PC-9 (cell line): ENCODE measurements around the gene ETF1. TPM values are rescaled to one million over a fixed set of nuclear protein-coding genes. Genes with fewer than 3 reads are reported as not detected.

ENCODE experiments used
- BruUV-seq: library from RNA; stranded (reverse); fragments of 400-500 nt; replicated peaks from 2 replicates; lab custom pipeline; 2021; lab: Mats Ljungman, UMichigan
- CTCF ChIA-PET: fragments of 300-600 bp; sonication (Branson Sonifier 250); formaldehyde crosslinking; loops from one replicate; lab custom pipeline; 2022; ENCODE audit warnings: antibody characterized with exemption; lab: Charles Lee
- POLR2A ChIA-PET: fragments of 300-600 bp; sonication (Branson Sonifier 250); formaldehyde crosslinking; loops from one replicate; lab custom pipeline; 2022; ENCODE audit warnings: antibody characterized with exemption; ENCODE audit not compliant: unreplicated experiment; lab: Charles Lee
- DNase-seq, 2 experiments: peaks; one replicate each; pipeline versions ENCODE4 v3.0.0 to v3.0.0-alpha.2; 2015 to 2022; ENCODE audit warnings: mixed read lengths in 1 of 2
- H2AFZ ChIP-seq: fragments of 200-600 bp; sonication (generic); 2 replicates; pipeline ENCODE4 v1.8.1; 2017; ENCODE audit warnings: antibody characterized with exemption
- H3F3A ChIP-seq: fragments of 200-600 bp; sonication (generic); 2 replicates; pipeline ENCODE4 v1.8.1; 2017; ENCODE audit warnings: antibody characterized with exemption, mild to moderate bottlenecking, low read depth; ENCODE audit not compliant: insufficient read depth
- H3K27ac ChIP-seq: fragments of 200-600 bp; sonication (generic); 2 replicates; pipeline ENCODE4 v1.6.1; 2016; ENCODE audit warnings: mixed run types
- H3K27me3 ChIP-seq: fragments of 200-600 bp; sonication (generic); 2 replicates; pipeline ENCODE4 v1.6.1; 2016; ENCODE audit warnings: low read depth, mixed run types; ENCODE audit not compliant: insufficient read depth
- H3K36me3 ChIP-seq: fragments of 200-600 bp; sonication (generic); 2 replicates; pipeline ENCODE4 v1.6.1; 2016; ENCODE audit warnings: low read depth, mixed run types
- H3K4me1 ChIP-seq: fragments of 200-600 bp; sonication (generic); replicated peaks from 2 replicates; pipeline ENCODE4 v1.6.1; 2016; ENCODE audit warnings: mixed run types; ENCODE audit not compliant: insufficient read depth
- H3K4me2 ChIP-seq: fragments of 200-600 bp; sonication (generic); 2 replicates; pipeline ENCODE4 v1.6.1; 2017; ENCODE audit warnings: mixed run types
- H3K4me3 ChIP-seq: fragments of 200-600 bp; sonication (generic); 2 replicates; pipeline ENCODE4 v1.6.1; 2016; ENCODE audit warnings: mixed run types
- H3K79me2 ChIP-seq: fragments of 200-600 bp; sonication (generic); 2 replicates; pipeline ENCODE4 v1.6.1; 2017; ENCODE audit warnings: low read depth, mixed run types
- H3K9me2 ChIP-seq: fragments of 200-600 bp; sonication (generic); 2 replicates; pipeline ENCODE4 v1.8.1; 2017; ENCODE audit warnings: mild to moderate bottlenecking; ENCODE audit not compliant: insufficient read depth
- H3K9me3 ChIP-seq: fragments of 200-600 bp; sonication (generic); 2 replicates; pipeline ENCODE4 v1.8.1; 2016; ENCODE audit warnings: low read depth; ENCODE audit not compliant: insufficient read depth
- H4K20me1 ChIP-seq: fragments of 200-600 bp; sonication (generic); 2 replicates; pipeline ENCODE4 v1.8.1; 2017; ENCODE audit not compliant: insufficient read depth
- EZH2 ChIP-seq: fragments of 200-600 bp; sonication (generic); IDR thresholded peaks from 2 replicates; pipeline ENCODE4 v1.8.0; 2017; ENCODE audit warnings: antibody characterized with exemption, low read depth
- intact Hi-C: fragments of 100-400 bp; cut with micrococcal nuclease; formaldehyde crosslinking; loops from one replicate; pipeline ENCODE4 v1.10.0; 2022; ENCODE audit not compliant: unreplicated experiment
- total RNA-seq: library from RNA; stranded (reverse); gene quantifications from 2 replicates; pipeline ENCODE4 v1.2.3, GENCODE V29; 2021
- TF ChIP-seq, protein P1 (sequence below): fragments of 200-600 bp; sonication (generic); conservative IDR thresholded peaks from 2 replicates; pipeline ENCODE4 v1.6.1; 2017; ENCODE audit warnings: mixed run types, antibody characterized with exemption, mild to moderate bottlenecking, moderate library complexity

ETF1 gene
- total RNA-seq, 1 experiment from 2014 or later = 84.9 TPM

DNA sequence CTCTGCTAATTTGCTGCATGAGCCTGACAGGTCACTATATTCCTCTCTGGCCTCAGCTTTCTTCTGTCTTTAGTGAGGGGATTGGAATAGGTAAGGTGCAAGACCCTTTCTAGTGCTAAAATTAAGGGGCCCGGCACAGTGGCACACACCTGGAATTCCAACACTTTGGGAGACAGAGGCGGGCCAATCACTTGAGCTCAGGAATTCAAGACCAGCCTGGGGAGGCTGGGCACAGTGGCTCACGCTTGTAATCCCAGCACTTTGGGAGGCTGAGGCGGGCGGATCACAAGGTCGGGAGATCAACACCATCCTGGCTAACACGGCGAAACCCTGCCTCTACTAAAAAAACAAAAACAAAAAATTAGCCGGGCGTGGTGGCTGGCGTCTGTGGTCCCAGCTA, 40.5 kb downstream of the ETF1 start:
- Histone ChIP-seq H2AFZ (no peak overlapping the region), H3K4me2 (no peak overlapping the region), H3K27ac (no peak overlapping the region), H3K27me3 (no peaks in the 10 kb centered on the region), H4K20me1 (peaks cover 14% of the 10 kb centered on the region), H3K9me3 (no peaks in the 10 kb centered on the region), H3K9me2 (no peaks in the 10 kb centered on the region), H3K4me3 (no peak overlapping the region), H3K36me3 (no peaks in the 10 kb centered on the region), H3F3A (peaks cover 29% of the 10 kb centered on the region; the same call in 1 of the 2 replicates), H3K4me1 (no peaks in the 10 kb centered on the region), H3K79me2 (no peaks in the 10 kb centered on the region)
- intact Hi-C loops = loop anchor here (5.0 kb wide), 1 partner anchor 425 kb away; no protein-coding TSS in a partner anchor
- TF ChIP-seq EZH2 = no peak
- TF ChIP-seq, protein P1, sequence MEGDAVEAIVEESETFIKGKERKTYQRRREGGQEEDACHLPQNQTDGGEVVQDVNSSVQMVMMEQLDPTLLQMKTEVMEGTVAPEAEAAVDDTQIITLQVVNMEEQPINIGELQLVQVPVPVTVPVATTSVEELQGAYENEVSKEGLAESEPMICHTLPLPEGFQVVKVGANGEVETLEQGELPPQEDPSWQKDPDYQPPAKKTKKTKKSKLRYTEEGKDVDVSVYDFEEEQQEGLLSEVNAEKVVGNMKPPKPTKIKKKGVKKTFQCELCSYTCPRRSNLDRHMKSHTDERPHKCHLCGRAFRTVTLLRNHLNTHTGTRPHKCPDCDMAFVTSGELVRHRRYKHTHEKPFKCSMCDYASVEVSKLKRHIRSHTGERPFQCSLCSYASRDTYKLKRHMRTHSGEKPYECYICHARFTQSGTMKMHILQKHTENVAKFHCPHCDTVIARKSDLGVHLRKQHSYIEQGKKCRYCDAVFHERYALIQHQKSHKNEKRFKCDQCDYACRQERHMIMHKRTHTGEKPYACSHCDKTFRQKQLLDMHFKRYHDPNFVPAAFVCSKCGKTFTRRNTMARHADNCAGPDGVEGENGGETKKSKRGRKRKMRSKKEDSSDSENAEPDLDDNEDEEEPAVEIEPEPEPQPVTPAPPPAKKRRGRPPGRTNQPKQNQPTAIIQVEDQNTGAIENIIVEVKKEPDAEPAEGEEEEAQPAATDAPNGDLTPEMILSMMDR = no peak
- no TSS peak for BruUV-seq
- ChIA-PET CTCF (interaction anchor here (0.5 to 1.6 kb wide), 10 partner anchors 12 to 745 kb away, joined by 3 to 8 read pairs (median 4); partner anchors contain the start of gene EGR1), POLR2A (interaction anchor here (0.6 kb wide), 2 partner anchors 40 to 56 kb away, joined by 5 to 8 read pairs; no protein-coding TSS in a partner anchor)
- no peak for DNase-seq

DNA sequence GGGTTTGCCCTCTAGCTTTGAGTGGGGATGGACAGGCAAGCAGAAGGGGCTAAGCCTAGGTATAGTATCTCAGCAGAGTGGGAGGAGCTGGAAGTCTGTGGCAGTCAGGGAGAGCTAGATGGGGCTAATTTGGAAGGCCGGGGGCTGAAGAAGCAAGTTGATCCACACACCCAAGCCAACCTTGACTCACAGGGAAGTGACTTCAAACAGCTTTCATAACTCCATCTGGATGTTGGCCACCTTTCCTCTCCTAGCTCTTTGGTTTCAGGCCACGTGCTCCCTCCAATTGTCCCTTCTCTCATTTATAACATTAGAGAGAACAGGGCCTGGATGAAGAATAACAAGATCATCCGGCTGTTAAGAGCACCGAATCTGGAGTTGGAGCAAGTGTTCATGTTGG, 40.9 kb downstream of the ETF1 start:
- no peaks in the 10 kb centered on the region for H3K79me2 ChIP-seq
- no TSS peak for BruUV-seq
- no peak overlapping the region for H2AFZ ChIP-seq
- TF ChIP-seq EZH2 = no peak
- TF ChIP-seq, protein P1 = no peak
- H3K9me2 ChIP-seq = no peaks in the 10 kb centered on the region
- no peak overlapping the region for H3K4me3 ChIP-seq
- intact Hi-C loops = loop anchor here (5.0 kb wide), 1 partner anchor 425 kb away; no protein-coding TSS in a partner anchor
- H3K4me2 ChIP-seq = no peak overlapping the region
- POLR2A ChIA-PET = interaction anchor here (0.6 kb wide), 2 partner anchors 39 to 56 kb away, joined by 5 to 8 read pairs; no protein-coding TSS in a partner anchor
- DNase-seq = no peak
- CTCF ChIA-PET = interaction anchor here (0.5 to 1.6 kb wide), 6 partner anchors 12 to 446 kb away, joined by 3 to 8 read pairs (median 4); partner anchors contain the start of gene EGR1
- no peaks in the 10 kb centered on the region for H3K9me3 ChIP-seq
- H3K4me1 ChIP-seq = no peaks in the 10 kb centered on the region
- peaks cover 29% of the 10 kb centered on the region; the same call in 1 of the 2 replicates for H3F3A ChIP-seq
- peaks cover 11% of the 10 kb centered on the region for H4K20me1 ChIP-seq
- no peaks in the 10 kb centered on the region for H3K27me3 ChIP-seq
- H3K27ac ChIP-seq = no peak overlapping the region
- no peaks in the 10 kb centered on the region for H3K36me3 ChIP-seq

DNA sequence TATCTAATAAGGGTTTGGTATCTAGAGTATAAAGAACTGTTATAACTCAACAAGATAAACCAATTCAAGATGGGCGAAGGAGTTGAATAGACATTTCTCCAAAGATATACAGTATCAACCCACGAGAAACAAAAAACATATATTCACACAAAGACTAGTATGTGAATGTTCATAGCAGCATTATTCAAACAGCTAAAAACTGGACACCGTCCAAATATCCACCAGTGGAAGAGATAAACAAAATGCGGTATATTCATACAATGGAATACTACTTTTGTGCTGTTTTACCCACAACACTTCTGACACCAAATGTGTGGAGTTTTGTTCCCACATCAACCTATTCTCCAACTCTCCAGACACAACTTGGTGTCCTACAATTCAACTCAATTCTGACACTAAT, 44.7 kb downstream of the ETF1 start:
- Histone ChIP-seq H3K4me1 (no peaks in the 10 kb centered on the region), H2AFZ (no peak overlapping the region), H3K27me3 (no peaks in the 10 kb centered on the region), H3K4me3 (no peak overlapping the region), H3K4me2 (no peak overlapping the region), H3F3A (peaks cover 4% of the 10 kb centered on the region; the same call in 1 of the 2 replicates), H3K27ac (no peak overlapping the region), H3K79me2 (no peaks in the 10 kb centered on the region), H3K36me3 (no peaks in the 10 kb centered on the region), H4K20me1 (no peaks in the 10 kb centered on the region), H3K9me2 (no peaks in the 10 kb centered on the region), H3K9me3 (no peaks in the 10 kb centered on the region)
- TF ChIP-seq, protein P1 = no peak
- no peak for TF ChIP-seq EZH2
- ChIA-PET CTCF (interaction anchor here (0.6 kb wide), 1 partner anchor 49 kb away, joined by 4 read pairs; no protein-coding TSS in a partner anchor), POLR2A (interaction anchor here (0.6 kb wide), 1 partner anchor 313 kb away, joined by 5 read pairs; no protein-coding TSS in a partner anchor)
- DNase-seq = no peak
- no TSS peak for BruUV-seq
- intact Hi-C loops = no loop called here
